Left ventricle myocardium superior (tissue), 1 donor: Measurements from ENCODE around the gene ABCB8. TPM values are rescaled to one million over a fixed set of nuclear protein-coding genes. Genes with fewer than 3 reads are reported as not detected.

Experiments
- ATAC-seq: fragments of 200-7000 bp; cut with Tn5 transposase; one replicate; pipeline ENCODE4 v1.9.1; 2020; ENCODE audit warnings: mild to moderate bottlenecking, moderate library complexity
- DNase-seq: peaks from one replicate; pipeline ENCODE4 v3.0.0-alpha.2; 2020
- intact Hi-C: fragments of 100-400 bp; cut with micrococcal nuclease; formaldehyde crosslinking; loops from one replicate; pipeline ENCODE4 v1.11.0; 2022
- total RNA-seq: library from RNA; stranded (reverse); fragmentation: NEBNext Ultra II Directional; extraction: Animal tissue kit (Norgen Biotek cat#: 25700); gene quantifications from one replicate; pipeline ENCODE4 v1.2.1, GENCODE V29; 2021
- donor health status: DM: no; HTN: yes; CAD: no; lungs with severe emphysema.

The ABCB8 gene
- total RNA-seq, 1 donor from 2014 or later: 29.7 TPM

- intact Hi-C loops: no loop called here
- ATAC-seq: no peak
- no peak for DNase-seq
Observed at GRCh38 chr7:151078233-151079040, 50.2 kb downstream of the ABCB8 start.

GRCh38 chr7:151079199-151079910 lies 51.1 kb downstream of the ABCB8 start:
- intact Hi-C loops: no loop called here
- DNase-seq: no peak
- ATAC-seq: no peak

DNA sequence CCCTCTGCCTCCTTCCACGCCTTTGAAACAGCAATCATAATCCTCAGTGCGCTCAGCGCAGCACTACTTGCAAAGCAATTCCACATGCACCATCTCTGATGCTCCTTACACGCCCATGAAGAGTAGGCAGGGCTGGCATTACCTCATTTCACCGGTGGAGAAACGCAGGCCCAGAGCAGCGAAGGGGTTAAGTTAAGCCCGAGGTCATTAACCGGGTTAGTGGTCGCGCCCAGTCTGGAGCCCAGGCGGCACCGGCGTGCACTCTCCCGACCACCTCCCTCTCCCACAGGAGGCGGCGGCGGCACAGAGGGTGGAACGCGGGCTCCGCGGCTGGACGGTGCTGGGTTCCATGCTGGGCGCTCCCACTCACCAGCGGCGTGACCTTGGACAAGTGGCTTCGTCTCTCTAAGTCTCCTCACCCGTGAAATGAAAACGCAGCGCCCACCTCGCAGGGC lies 51.8 kb downstream of the ABCB8 start:
- peak; percentile 6 for ATAC-seq
- peak; percentile 52 for DNase-seq
- intact Hi-C loops: no loop called here

- ATAC-seq: peak; percentile 82
- peak; percentile 95 for DNase-seq
- intact Hi-C loops: no loop called here
Observed at GRCh38 chr7:151080522-151081169, 52.4 kb downstream of the ABCB8 start, which contains the start of gene FASTK. Gene FASTK (minus strand): TSS chr7:151080809. CDS start chr7:151080766, 43 bp downstream.

DNA sequence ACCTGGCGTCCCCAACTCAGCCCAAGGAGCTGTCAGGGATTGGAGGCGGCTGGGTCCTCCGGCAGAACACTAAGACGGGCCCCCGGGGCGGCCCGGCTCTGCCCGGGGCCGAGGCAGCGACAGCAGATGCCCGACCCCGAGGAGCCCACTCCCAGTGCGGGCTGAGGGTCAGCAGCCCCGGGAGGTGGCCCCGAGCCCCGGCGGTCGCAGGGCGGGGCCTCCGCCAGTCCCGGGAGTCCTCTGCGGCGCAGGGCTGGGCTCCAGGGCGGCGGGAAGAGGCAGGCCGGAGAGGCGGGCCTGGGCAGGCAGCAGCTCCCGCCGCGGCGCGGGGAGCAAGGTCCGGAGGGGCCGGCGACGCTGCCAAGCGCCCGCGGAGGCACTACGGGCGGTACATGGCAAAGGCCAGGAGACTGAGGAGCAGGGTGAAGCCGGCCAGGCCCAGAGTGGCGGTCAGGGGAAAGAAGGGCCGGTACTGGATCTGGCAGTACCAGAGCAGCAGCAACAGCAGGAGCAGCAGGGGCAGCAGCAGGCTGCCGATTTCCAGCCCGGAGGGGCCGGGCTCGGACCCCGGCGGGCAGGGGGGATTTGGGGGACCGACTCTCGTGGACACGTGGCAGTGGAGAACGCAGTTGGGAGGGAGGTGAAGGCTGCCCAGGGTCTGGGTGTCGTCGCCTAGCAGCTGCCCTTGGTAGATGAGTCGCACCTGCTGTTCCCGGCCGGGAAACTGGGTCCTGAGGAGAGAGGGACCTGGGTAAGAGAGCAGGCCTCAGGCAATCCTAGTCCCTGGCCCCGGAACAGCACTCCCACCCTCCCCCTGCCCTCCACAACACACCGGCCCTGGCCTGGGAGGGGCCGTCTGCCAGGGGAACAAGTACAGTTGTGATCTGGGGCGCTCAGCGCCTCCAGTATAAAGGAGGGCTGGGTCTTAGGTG lies 53.2 kb downstream of the ABCB8 start:
- intact Hi-C loops: no loop called here
- peak; percentile 10 for ATAC-seq
- DNase-seq: peak; percentile 66

DNA sequence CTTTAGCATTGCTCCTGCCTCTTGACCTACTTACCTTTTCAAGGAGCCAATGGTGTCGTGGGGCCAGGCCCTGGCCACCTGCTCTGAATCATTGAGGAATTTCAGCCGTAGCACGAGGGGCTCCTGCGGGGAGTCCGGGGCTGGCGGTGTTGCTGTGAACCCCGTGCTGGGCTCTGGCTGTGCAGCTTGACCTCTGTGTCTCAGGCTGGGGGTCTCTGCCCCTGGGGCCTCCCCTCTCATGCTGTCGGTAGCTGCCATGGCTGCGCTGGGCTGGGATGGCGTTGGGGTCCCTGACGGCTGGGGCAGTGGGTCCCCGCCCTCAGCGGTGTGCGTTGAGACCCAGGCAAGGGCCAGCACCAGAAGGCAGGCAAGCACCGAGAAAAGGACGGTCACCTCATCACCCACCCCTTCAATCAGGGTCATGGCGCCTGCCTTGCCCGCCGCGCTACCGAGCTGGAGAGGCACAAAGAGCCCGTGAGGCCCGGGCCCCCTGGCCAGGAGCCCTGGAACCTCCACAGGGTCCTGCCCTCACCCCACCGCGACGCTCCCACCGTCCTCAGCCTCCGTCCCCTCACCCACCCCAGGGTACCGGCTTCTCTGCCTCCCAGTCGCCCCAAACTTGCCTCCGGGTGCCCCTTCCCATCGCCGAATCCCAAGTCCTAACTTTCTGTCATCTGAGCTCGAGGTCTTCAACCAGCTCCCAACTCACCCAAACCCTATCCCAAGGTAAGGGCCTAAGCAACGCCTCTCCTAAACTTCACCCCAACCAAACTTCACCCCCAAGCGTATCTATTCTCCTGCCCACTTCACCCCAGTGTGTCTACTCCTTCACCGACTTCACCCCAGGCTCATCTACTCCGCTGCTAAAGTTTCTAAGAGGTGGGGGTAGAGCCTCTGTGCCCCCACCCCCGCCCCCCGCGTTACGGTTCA lies 54.2 kb downstream of the ABCB8 start:
- DNase-seq (no peak), ATAC-seq (no peak)

GRCh38 chr7:151083071-151083823 lies 55.0 kb downstream of the ABCB8 start, which contains the start of gene TMUB1:
Gene TMUB1 (minus strand): TSS chr7:151083493. CDS start chr7:151082563, 930 bp downstream.
- intact Hi-C loops: no loop called here
- ATAC-seq (peak; percentile 31), DNase-seq (peak; percentile 90)

More for the DNA sequence above, 54.2 kb downstream of the ABCB8 start:
- intact Hi-C loops: no loop called here

DNA sequence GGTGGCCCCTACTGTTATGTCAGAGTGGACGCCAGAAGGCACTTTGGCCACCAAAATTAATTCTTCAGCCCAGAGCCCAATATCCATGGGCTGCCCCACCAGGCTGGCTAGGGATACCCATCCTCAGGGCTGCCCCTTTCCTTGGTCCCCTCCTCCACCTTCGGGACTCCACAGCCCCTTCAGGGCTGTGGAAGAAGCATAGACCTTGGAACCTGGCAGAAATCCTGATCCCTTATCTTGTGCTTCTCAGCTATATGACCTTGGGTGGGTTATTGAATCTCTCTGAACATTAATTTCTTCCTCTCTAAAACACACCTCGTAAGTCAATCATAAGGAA lies 55.5 kb downstream of the ABCB8 start:
- no peak for ATAC-seq
- intact Hi-C loops: no loop called here

GRCh38 chr7:151085329-151085690 lies 57.1 kb downstream of the ABCB8 start:
- DNase-seq: no peak
- intact Hi-C loops: no loop called here
- ATAC-seq: no peak

More for the DNA sequence above, 55.5 kb downstream of the ABCB8 start:
- no peak for DNase-seq

DNA sequence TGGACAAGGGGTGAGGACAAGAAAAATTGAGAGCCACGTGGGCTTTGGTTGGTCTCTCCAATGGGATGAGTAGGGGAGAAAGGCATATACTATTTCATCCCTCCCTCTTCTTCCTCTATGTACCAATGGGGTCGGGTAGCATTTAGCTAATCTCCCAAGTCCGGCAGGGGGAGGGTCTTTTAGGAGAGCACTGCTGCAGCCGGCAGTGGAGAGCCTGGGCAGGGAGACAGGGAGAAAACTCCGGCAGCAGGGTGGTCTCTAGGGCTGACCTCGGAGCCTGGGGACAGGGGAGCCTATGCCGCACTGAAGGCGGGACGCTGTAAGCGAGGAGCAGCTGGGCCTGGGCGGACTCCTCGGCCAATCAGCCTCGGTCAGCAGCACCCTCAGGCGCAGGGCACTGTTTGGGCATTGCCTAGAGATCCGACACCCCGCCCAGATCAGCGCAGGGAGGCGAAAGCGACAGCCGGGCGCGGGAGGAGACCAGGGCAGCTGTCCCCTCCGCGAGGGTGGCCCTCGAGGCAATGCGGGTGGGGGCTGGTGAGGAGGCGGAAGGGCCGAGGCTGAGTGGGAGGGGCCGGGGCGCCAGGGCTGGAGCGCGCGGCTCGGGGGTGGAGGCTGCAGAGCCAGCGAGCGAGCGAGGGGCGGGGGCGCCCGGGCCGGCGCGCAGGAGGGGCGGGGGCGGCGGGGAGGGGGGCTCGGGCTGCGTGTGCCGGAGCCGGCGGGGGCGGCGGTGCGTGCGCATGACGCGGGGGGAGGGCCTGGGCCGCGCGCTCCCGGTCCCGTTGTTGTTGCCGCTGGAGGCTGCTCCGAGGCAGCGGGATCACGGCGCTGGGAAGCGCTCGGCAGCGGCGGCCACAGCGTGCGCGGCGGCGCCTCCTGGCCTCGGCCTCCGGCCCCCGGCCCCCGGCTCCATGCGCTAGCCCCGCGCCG lies 57.7 kb downstream of the ABCB8 start, which contains the start of gene AGAP3:
Gene AGAP3, plus strand, starts transcription at position 785 of the 930 bp plus-strand sequence. CDS start 267 bp downstream, outside the sequence.
- intact Hi-C loops: no loop called here
- peak; percentile 66 for ATAC-seq
- peak; percentile 93 for DNase-seq

- ATAC-seq: no peak
- no peak for DNase-seq
- intact Hi-C loops: no loop called here
Observed at GRCh38 chr7:151086802-151087244, 58.6 kb downstream of the ABCB8 start.

GRCh38 chr7:151087245-151088018 lies 59.2 kb downstream of the ABCB8 start:
- DNase-seq (peak; percentile 87), ATAC-seq (peak; percentile 67)
- intact Hi-C loops: no loop called here

GRCh38 chr7:151088019-151088855 lies 60.0 kb downstream of the ABCB8 start:
- DNase-seq (no peak), ATAC-seq (no peak)
- intact Hi-C loops: no loop called here
